GM18511 (cell line): Measurements from ENCODE around the gene MYL6B.

Experiments used
- ATAC-seq: cut with Tn5 transposase; IDR thresholded peaks from one replicate; pipeline ENCODE4 v1.9.1; 2021; ENCODE audit warnings: mild to moderate bottlenecking, moderate library complexity; ENCODE audit not compliant: unreplicated experiment

MYL6B gene

DNA sequence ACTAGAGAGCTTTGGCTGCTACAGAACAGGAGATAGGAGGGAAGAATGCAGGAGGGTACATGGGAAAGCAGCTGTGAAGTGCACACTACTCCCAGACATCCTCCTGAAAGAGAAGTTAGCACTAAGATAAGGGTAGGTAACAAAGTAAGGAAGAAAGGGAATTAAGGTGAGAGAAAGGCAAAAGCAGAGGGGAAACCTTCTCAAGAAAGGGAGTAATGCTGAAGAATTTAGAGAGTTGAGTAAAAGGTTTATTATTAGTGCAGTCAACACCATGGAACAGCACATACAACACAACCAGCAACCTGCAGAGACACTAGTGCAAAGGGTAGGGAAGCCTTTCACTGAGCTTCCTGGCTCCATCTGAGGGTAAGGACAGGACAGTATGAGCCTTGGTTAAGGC, 51.9 kb downstream of the MYL6B start:
- no peak for ATAC-seq

- no peak for ATAC-seq
Measured at GRCh38 chr12:56205445-56205844, 53.1 kb downstream of the MYL6B start.

GRCh38 chr12:56206452-56207166, 54.2 kb downstream of the MYL6B start:
- ATAC-seq: no peak
